NCI-H446 (cell line): ENCODE results near the gene SEMA4B.
"Not testable (repeated sequence)": the region's sequence is repeated elsewhere in the genome, so short reads cannot be mapped to it uniquely, and the experiment has no call there.

Source experiments
- DNase-seq, 2 experiments: peaks; one replicate each; lab custom pipeline; 2025; lab: John Stamatoyannopoulos, UW

Gene SEMA4B

DNA sequence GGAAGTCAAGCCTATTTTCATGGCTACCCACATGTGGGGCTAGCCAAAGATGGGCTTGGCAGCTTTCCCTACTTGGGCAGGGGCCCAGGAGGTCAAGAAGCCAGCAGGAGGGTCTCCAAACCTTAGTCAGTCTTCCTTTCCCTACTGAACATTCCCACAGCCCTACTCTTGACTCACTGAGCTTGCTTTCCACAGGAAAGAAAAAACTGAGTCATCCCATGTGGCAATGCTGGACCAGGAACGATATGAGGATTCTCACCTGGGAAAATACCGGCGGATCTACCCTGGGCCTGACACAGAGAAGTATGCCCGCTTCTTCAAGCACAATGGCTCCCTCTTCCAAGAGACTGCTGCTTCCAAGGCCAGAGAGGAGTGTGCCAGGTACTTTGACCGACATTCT, 60.7 kb downstream of the SEMA4B start:
- no peak for DNase-seq

GRCh38 chr15:90262426-90262825, 61.3 kb downstream of the SEMA4B start:
- no peak for DNase-seq

DNA sequence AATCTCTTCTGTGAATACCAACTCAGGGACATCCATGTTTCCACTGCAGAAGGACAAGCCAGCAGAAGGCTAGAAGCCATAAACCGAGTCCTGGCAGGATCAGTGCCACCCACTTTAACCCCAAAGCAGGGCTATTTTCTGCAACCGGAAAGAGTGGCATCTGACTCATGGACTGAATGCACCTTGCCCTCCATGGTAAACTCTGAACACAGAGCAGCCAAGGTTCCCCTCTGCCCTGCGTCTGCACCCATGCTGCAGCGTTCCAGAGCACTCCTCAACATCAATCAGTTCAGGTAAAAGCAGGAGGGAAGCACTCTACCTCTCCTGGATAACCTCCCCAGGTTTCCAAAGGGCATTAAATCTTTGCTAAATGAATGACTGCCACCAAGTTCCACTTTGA, 63.5 kb downstream of the SEMA4B start:
- no peak for DNase-seq

- peak; percentile 74 to 76 for DNase-seq
Measured at GRCh38 chr15:90265271-90266060, 64.3 kb downstream of the SEMA4B start, which contains the start of gene NGRN. NGRN (plus strand) TSS chr15:90265672; CDS start chr15:90265713, 41 bp downstream.

DNA sequence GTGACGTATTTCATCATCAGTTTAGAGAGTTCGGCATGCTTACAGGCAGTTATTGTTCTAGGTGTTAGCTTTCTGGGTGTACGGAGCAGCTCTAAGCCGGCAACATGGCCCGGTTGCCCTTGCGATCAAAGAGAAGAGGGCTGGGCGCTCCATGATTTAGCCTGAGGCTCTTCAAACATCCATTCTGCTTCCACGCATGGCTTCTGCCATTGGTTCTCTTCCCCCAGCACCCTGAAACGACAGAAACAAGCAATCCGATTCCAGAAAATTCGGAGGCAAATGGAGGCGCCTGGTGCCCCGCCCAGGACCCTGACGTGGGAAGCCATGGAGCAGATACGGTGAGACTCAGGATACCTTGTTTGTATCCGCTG, 64.9 kb downstream of the SEMA4B start:
- peak in 1 of 2 experiments; percentile 30 for DNase-seq

DNA sequence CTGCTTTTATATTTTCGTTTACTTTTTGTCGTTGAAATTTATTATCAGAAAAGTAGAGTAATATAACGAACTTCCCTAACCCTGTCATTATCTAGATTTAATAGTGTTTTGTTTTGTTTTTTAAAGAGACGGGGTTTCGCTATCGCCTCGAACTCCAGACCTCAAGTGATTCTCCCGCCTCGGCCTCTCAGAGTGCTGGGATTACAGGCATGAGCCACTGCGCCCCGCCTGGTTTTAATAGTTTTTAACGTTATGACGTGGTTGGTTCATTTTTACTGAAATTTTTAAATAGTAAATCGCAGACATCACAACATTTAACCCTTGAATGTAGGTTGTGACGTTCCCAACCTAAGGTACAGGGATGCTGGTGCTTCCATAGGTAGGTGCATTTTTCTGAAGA, 65.4 kb downstream of the SEMA4B start:
- DNase-seq = no peak

DNA sequence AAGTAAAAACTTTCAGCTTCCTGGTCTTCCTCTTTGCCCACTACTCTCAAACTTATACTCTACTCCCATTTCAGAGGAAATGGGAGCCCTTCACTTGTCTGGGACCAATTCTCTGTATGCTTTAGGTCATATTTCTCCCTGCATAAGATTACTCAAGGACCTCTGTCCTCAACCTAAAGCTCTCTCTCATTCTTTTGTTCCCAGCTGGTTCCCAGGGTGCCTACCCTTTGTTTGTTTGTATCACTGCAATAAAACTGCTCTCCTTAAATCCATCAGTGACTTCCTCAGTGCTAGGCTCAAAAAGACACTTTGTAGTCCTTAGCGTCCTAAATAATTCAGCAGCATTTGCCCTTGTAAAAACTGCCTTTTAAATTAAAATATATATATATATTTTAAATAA, 67.3 kb downstream of the SEMA4B start:
- no peak for DNase-seq

GRCh38 chr15:90270502-90271150, 69.5 kb downstream of the SEMA4B start:
- DNase-seq = no peak

- no peak for DNase-seq
Measured at GRCh38 chr15:90271459-90272166, 70.5 kb downstream of the SEMA4B start.

DNA sequence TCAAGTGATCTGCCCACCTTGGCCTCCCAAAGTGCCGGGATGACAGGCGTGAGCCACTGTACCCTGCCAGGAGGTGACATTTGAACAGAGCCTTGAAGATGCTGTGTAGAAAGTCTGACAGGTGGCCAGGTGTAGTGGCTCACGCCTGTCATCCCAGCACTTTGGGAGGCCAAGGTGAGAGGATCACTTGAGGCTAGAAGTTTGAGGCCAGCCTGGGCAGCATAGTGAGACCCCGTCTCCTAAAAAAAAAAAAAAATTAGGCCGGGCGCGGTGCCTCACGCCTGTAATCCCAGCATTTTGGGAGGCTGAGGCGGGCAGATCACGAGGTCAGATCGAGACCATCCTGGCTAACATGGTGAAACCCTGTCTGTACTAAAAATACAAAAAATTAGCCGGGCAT, 77.3 kb downstream of the SEMA4B start:
- not testable (repeated sequence) for DNase-seq
